HepG2 (cell line): ENCODE measurements around the gene ANKRD39. TPM values are rescaled to one million over a fixed set of nuclear protein-coding genes. Genes with fewer than 3 reads are reported as not detected.

Source experiments
- ATAC-seq: fragments of 200-7000 bp; cut with Tn5 transposase; 3 replicates; pipeline ENCODE4 v1.9.1; 2020; ENCODE audit warnings: mild to moderate bottlenecking, moderate library complexity
- BruUV-seq: library from RNA; stranded (reverse); fragments of 400-500 nt; replicated peaks from 2 replicates; lab custom pipeline; 2021; lab: Mats Ljungman, UMichigan
- CTCF ChIA-PET: fragments of 300-600 bp; formaldehyde crosslinking; extraction: SDS; loops from one replicate; lab custom pipeline; 2021; ENCODE audit warnings: low total read pairs, inconsistent platforms, low intra/inter-chr PET ratio; lab: Yijun Ruan, JAX
- POLR2A ChIA-PET: fragments of 350-600 bp; sonication (Branson Sonifier 250); formaldehyde crosslinking; loops from one replicate; lab custom pipeline; 2020; ENCODE audit warnings: antibody characterized with exemption, inconsistent platforms; lab: Yijun Ruan, JAX
- DNase-seq: peaks from one replicate; pipeline ENCODE4 v3.0.0-alpha.2; 2015; ENCODE audit warnings: low spot score
- FAIRE-seq: peaks from 3 replicates; lab custom pipeline; 2011; peaks lifted over from hg19 to GRCh38; lab: Jason Lieb, UNC
- H2AFZ ChIP-seq: one replicate; pipeline ENCODE4 v1.6.1; 2011; ENCODE audit warnings: low read length, inconsistent platforms
- H3K27ac ChIP-seq: fragments of 300-600 bp; 3 replicates; pipeline ENCODE4 v1.8.0; 2011; ENCODE audit warnings: mixed run types, mild to moderate bottlenecking, mixed read lengths, low read length, inconsistent platforms; ENCODE audit not compliant: insufficient read depth; ENCODE audit errors: extremely low read length
- H3K27me3 ChIP-seq, 2 experiments: fragments of 200-600 bp in 1 of 2; 2 replicates in 1 of 2; 3 replicates in 1 of 2; pipeline versions ENCODE4 v1.6.0 to v1.8.0; 2011; ENCODE audit warnings: low read length in 2 of 2, mild to moderate bottlenecking in 2 of 2, moderate library complexity in 2 of 2, inconsistent platforms in 1 of 2; ENCODE audit not compliant: insufficient read depth in 2 of 2, control insufficient read depth in 1 of 2
- H3K36me3 ChIP-seq, 2 experiments: fragments of 200-600 bp in 1 of 2; replicated peaks in 1 of 2; 2 replicates in 1 of 2; 3 replicates in 1 of 2; pipeline versions ENCODE4 v1.5.1 to v1.8.0; 2011; ENCODE audit warnings: low read length in 2 of 2, inconsistent platforms in 1 of 2; ENCODE audit not compliant: insufficient read depth in 2 of 2, control insufficient read depth in 1 of 2
- H3K4me1 ChIP-seq: 2 replicates; pipeline ENCODE4 v1.5.1; 2012; ENCODE audit warnings: low read length, inconsistent platforms; ENCODE audit not compliant: insufficient read depth
- H3K4me2 ChIP-seq: 2 replicates; pipeline ENCODE4 v1.6.0; 2011; ENCODE audit warnings: low read depth, low read length, inconsistent platforms
- H3K4me3 ChIP-seq, 3 experiments: fragments of 200-600 bp in 1 of 3; sonication (generic), shearing (Covaris generic) in 1 of 3; replicated peaks in 1 of 3; 2 replicates each; pipeline ENCODE4 v1.5.1; 2011 to 2016; ENCODE audit warnings: low read length in 3 of 3, inconsistent platforms in 2 of 3, low read depth in 2 of 3, mild to moderate bottlenecking in 2 of 3, control low read depth in 1 of 3, mixed read lengths in 1 of 3; ENCODE audit not compliant: insufficient read depth in 1 of 3
- H3K79me2 ChIP-seq: one replicate; pipeline ENCODE4 v1.6.1; 2011; ENCODE audit warnings: low read length, inconsistent platforms; ENCODE audit not compliant: insufficient read depth
- H3K9ac ChIP-seq: 2 replicates; pipeline ENCODE4 v1.6.0; 2011; ENCODE audit warnings: mild to moderate bottlenecking, low read depth, low read length, inconsistent platforms; ENCODE audit not compliant: insufficient read depth
- H3K9me3 ChIP-seq: 2 replicates; pipeline ENCODE4 v1.5.1; 2012; ENCODE audit warnings: mild to moderate bottlenecking, low read length
- H4K20me1 ChIP-seq: 2 replicates; pipeline ENCODE4 v1.6.0; 2011; ENCODE audit warnings: inconsistent platforms, mild to moderate bottlenecking, low read length, moderate library complexity; ENCODE audit not compliant: insufficient read depth
- AKNA ChIP-seq: sonication (generic); formaldehyde crosslinking; IDR thresholded peaks from 2 replicates; pipeline ENCODE4 v1.4.0; 2020; ENCODE audit warnings: missing genetic modification reagents, borderline replicate concordance
- NFE2L2 ChIP-seq: fragments of 150-350 bp; IDR thresholded peaks from 2 replicates; pipeline ENCODE4 v1.6.1; 2014; ENCODE audit warnings: low read length
- POLR2AphosphoS2 ChIP-seq: IDR thresholded peaks from 2 replicates; pipeline ENCODE4 v1.6.1; 2011; ENCODE audit warnings: low read depth, low read length, improper control_type of control experiment
- ZBTB38 ChIP-seq: sonication (generic); formaldehyde crosslinking; IDR thresholded peaks from 2 replicates; pipeline ENCODE4 v1.5.1; 2020; ENCODE audit warnings: mild to moderate bottlenecking, missing genetic modification reagents
- ZNF121 ChIP-seq: sonication (generic); formaldehyde crosslinking; IDR thresholded peaks from 2 replicates; pipeline ENCODE4 v1.5.0; 2020; ENCODE audit warnings: mild to moderate bottlenecking, missing genetic modification reagents
- ZNF138 ChIP-seq: sonication (generic); formaldehyde crosslinking; IDR thresholded peaks from 2 replicates; pipeline ENCODE4 v1.5.0; 2020; ENCODE audit warnings: mild to moderate bottlenecking, low read depth, missing genetic modification reagents
- ZNF276 ChIP-seq: sonication (generic); formaldehyde crosslinking; IDR thresholded peaks from 2 replicates; pipeline ENCODE4 v1.4.0; 2020; ENCODE audit warnings: mild to moderate bottlenecking, low read depth, missing genetic modification reagents
- ZNF343 ChIP-seq: sonication (generic); formaldehyde crosslinking; IDR thresholded peaks from 2 replicates; pipeline ENCODE4 v1.4.0; 2020; ENCODE audit warnings: mild to moderate bottlenecking, missing genetic modification reagents
- ZNF770 ChIP-seq: sonication (generic); formaldehyde crosslinking; IDR thresholded peaks from 2 replicates; pipeline ENCODE4 v1.5.0; 2020; ENCODE audit warnings: mild to moderate bottlenecking, missing genetic modification reagents
- ZNF800 ChIP-seq: sonication (generic); formaldehyde crosslinking; IDR thresholded peaks from 2 replicates; pipeline ENCODE4 v1.4.0; 2020; ENCODE audit warnings: missing genetic modification reagents
- ZSCAN31 ChIP-seq: sonication (generic); formaldehyde crosslinking; IDR thresholded peaks from 2 replicates; pipeline ENCODE4 v1.5.0; 2020; ENCODE audit warnings: low read depth, mild to moderate bottlenecking, missing genetic modification reagents
- WGBS: methylation state at CpG from one replicate; pipeline ENCODE4 v1.1.6; 2017; ENCODE audit warnings: low lambda C conversion rate; 5-methylcytosine and 5-hydroxymethylcytosine counted together
- in situ Hi-C: cut with HindIII; loops from 2 replicates; pipeline ENCODE4 v1.10.0; 2017; ENCODE audit warnings: low pct_unique_long_range_greater_than_20kb; ENCODE audit not compliant: extremely low pct_ligation_motif_present
- intact Hi-C: fragments of 100-400 bp; cut with micrococcal nuclease; formaldehyde crosslinking; loops from one replicate; pipeline ENCODE4 v1.10.0; 2022; ENCODE audit not compliant: unreplicated experiment
- polyA plus RNA-seq, 8 experiments: library from polyadenylated mRNA; depleted of rRNA in 3 of 8; stranded (reverse) in 7 of 8; unstranded in 1 of 8; fragments of >200 nt; fragmentation: Illumina TruSeq in 4 of 8; extraction: Trizol in 4 of 8; gene quantifications; 2 replicates each; pipeline versions ENCODE4 v1.2.1 to v1.2.3, GENCODE V29; 2011 to 2016; ENCODE audit warnings: low read depth in 4 of 8, missing spikeins in 1 of 8, mixed read lengths in 1 of 8; ENCODE audit not compliant: insufficient read depth in 1 of 8
- total RNA-seq, 5 experiments: library from RNA; depleted of rRNA; stranded (reverse); fragments of >200 nt; fragmentation: Illumina TruSeq; extraction: Trizol; gene quantifications; 2 replicates each; pipeline ENCODE4 v1.2.3, GENCODE V29; 2016; ENCODE audit warnings: low read depth in 1 of 5

ANKRD39 gene
- total and polyA plus RNA-seq, 2 of the 13 experiments (the other 11 are each of a cell fraction or from before 2014, with no cell fraction given): 23.2 to 24.8 TPM

GRCh38 chr2:96843538-96844268, 14.1 kb downstream of the ANKRD39 start, which contains the start of gene ANKRD23:
ANKRD23 (minus strand) TSS chr2:96844021; CDS start chr2:96843992, 29 bp downstream.
- no peak within 1 kb of the TSS for H3K27ac ChIP-seq
- H3K4me1 ChIP-seq: peaks cover 12% of the 10 kb centered on the region
- no peaks in the 10 kb centered on the region for H3K79me2 ChIP-seq
- H3K4me3 ChIP-seq: no peak within 1 kb of the TSS
- no peak within 1 kb of the TSS for H2AFZ ChIP-seq
- in situ Hi-C loops (no loop called here), intact Hi-C loops (no loop called here)
- no peaks in the 10 kb centered on the region for H3K27me3 ChIP-seq
- no peak for FAIRE-seq
- ChIA-PET POLR2A (interaction anchor here (0.9 to 1.2 kb wide), 2 partner anchors 24 to 25 kb away, joined by 3 to 4 read pairs; no protein-coding TSS in a partner anchor), CTCF (no interaction called here)
- 98% methylated on average over 14 of the region's 14 CpGs for WGBS
- H3K4me2 ChIP-seq: no peak within 1 kb of the TSS
- no peak for DNase-seq
- no peak within 1 kb of the TSS for H3K9ac ChIP-seq
- no TSS peak for BruUV-seq
- no peaks in the 10 kb centered on the region for H4K20me1 ChIP-seq
- H3K36me3 ChIP-seq: peaks cover 5 to 7% of the 10 kb centered on the region in 2 experiments; a peak in 4 of 5 replicates
- H3K9me3 ChIP-seq: no peaks in the 10 kb centered on the region
- ATAC-seq: no peak
- no peak for TF ChIP-seq POLR2AphosphoS2
- no peak for TF ChIP-seq ZNF343
- no peak for TF ChIP-seq AKNA (CRISPR knock-in tag)
- no peak for TF ChIP-seq ZSCAN31 (CRISPR knock-in tag)
- TF ChIP-seq ZNF770 (CRISPR knock-in tag): 0 out of 2 replicates have a peak, but pooled peaks have one; percentile 24
- no peak for TF ChIP-seq ZBTB38 (CRISPR knock-in tag)
- no peak for TF ChIP-seq ZNF138
- TF ChIP-seq ZNF121 (CRISPR knock-in tag): peak; percentile 46; the same call in 1 of the 2 replicates
- TF ChIP-seq NFE2L2: no peak
- no peak for TF ChIP-seq ZNF276 (CRISPR knock-in tag)
- no peak for TF ChIP-seq ZNF800
